NOMO-1 treated with DMSO at 0.1 percent for 48 hours (cell line): ENCODE data around the gene ZNF555.
"Not testable (repeated sequence)": the region's sequence is repeated elsewhere in the genome, so short reads cannot be mapped to it uniquely, and the experiment has no call there.

Experiments used
- DNase-seq: peaks from one replicate; lab custom pipeline; 2025; ENCODE audit not compliant: unreplicated experiment; lab: John Stamatoyannopoulos, UW

ZNF555 gene

GRCh38 chr19:2866495-2867024 lies 25.3 kb downstream of the ZNF555 start:
- no peak for DNase-seq

- peak; percentile 60 for DNase-seq
These were observed 26.0 kb downstream of the ZNF555 start, which contains the start of gene ZNF556 for GRCh38 chr19:2867025-2867991. TSS of gene ZNF556 (plus strand) at chr19:2867335. CDS start at chr19:2867422, 87 bp downstream.

- no peak for DNase-seq
These were observed 28.3 kb downstream of the ZNF555 start for GRCh38 chr19:2869618-2870017.

- not testable (repeated sequence) for DNase-seq
These were observed 30.9 kb downstream of the ZNF555 start for GRCh38 chr19:2872175-2872574.

DNA sequence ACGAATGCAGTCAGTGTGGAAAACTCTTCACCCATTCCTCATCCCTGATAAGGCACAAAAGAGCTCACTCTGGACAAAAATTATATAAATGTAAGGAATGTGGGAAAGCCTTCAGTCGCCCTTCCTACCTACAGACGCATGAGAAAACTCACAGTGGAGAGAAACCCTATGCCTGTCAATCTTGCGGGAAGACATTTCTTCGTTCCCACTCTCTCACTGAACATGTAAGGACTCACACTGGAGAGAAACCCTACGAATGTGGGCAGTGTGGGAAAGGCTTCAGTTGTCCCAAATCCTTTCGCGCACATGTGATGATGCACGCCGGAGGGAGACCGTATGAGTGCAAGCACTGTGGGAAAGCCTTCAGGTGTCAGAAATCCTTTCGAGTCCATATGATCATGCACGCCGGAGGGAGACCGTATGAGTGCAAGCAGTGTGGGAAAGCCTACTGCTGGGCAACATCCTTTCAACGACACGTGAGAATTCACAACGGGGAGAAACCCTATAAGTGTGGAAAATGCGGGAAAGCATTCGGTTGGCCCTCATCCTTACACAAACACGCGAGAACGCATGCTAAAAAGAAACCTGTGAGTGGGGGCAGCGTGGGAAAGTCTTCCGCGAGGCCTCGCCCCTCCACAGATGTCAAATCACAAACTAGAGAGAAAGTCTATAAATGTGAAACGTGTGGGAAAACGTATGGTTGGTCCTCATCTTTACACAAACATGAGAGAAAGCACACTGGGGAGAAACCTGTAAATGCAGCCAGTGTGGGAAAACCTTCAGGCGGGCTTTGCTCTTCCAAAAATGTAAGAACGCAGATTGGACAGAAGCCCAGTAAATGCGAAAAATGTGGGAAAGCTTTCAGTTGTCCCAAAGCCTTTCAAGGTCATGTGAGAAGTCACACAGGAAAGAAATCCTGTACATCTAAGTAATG lies 36.4 kb downstream of the ZNF555 start:
- no peak for DNase-seq

- DNase-seq = no peak
These were observed 42.6 kb downstream of the ZNF555 start for GRCh38 chr19:2883686-2884439.

DNA sequence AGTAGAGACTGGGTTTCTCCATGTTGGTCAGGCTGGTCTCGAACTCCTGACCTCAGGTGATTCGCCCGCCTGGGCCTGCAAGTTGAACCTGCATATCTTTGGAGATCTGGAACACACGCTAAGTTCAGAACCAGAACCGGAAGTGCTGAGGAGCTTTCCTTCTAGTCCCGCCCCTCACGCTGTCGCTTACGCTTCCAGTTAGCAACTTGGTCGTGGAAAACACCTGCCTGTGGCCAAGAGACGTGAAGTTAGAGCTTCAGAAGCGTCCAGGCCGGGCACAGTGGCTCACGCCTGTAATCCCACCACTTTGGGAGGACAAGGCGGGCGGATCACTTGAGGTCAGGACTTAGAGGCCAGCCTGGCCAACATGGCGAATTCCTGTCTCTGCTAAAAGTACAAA lies 44.5 kb downstream of the ZNF555 start:
- no peak for DNase-seq

DNA sequence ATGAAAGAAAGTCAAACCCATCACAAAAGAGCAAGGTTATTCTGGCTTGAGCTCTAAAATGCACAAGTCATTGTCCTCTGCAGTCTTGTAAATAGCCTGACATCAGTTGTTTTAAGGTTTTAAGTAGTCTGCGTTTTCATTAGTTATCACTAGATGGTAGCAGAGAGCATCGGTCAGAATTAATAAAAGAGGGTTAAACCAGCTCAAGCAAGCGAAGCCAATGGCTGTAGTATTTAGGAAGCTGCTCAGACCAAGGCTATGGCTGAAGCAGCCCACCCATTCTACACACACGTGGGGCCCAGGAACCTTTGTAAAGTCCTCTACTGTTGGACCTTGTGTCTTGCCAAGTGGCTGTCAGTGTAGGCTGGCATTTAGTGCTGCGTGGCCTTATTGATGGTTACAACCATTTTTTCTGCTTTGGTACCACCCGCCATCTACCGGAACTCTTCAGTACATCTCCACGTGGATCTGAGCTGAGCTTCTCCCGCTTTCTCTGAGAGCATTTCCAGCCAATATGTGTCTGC lies 46.2 kb downstream of the ZNF555 start:
- DNase-seq = peak; percentile 39

DNA sequence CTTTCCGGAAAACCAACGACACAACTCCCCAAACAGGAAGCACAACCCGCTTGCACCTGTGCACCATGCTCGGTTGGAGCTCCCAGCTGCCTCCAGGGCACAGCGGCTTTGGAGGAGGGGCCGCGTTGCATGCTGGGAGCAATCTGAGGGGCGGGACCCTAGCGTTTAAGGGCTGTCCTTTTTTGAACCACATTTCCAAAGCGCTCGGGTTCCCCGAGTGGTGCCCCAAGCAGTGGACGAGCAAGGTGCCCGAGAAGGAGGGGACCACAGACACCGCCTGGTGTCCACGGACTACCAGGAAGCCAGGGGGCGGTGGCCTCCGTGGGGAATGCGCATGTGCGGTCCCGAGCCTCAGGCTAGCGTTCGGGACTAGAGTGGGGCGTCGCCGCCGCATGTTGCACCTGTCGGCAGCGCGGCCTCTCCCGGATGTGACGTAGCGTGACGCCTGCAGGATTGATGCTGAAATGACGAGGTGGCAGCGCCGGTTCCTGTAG lies 47.5 kb downstream of the ZNF555 start:
- DNase-seq = no peak

GRCh38 chr19:2890531-2890930 lies 49.3 kb downstream of the ZNF555 start:
- DNase-seq = not testable (repeated sequence)

- no peak for DNase-seq
These were observed 55.4 kb downstream of the ZNF555 start for GRCh38 chr19:2896694-2897093.

- peak; percentile 99 for DNase-seq
These were observed 59.3 kb downstream of the ZNF555 start, which contains the start of gene ZNF57 for GRCh38 chr19:2900296-2901252. TSS of gene ZNF57 (plus strand) at chr19:2900928. CDS start at chr19:2901046, 118 bp downstream.

DNA sequence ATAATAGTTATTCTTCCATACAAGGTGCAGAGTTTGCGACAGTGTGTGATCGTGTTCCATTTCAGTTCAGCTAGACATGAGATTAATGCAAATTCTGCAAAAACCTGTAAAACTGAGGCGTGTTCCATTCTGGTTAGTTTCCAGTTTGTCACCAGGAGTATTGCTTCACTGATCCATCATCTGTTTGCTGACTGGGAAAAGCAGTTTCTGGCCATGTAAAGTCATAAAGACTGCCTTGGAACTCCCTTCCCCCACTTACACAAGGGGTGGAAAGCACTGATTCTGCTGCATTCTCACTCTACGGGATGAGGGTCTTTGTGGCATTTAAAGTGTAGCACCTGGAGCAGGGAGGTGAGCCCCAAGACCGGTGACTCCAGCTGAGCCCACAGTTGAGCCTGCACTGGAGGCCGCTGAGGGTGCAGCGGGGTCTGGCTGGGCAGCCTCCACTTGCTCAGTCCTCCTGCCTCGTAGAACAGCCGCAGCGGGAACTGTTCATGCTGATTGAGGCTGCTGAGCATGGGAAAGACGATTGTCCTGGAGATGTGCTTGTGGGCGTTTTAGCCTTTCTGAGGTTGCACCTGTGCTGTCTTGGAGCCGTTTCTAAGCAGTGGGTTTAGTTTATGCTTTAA lies 61.4 kb downstream of the ZNF555 start:
- no peak for DNase-seq

- DNase-seq = not testable (repeated sequence)
These were observed 62.1 kb downstream of the ZNF555 start for GRCh38 chr19:2903326-2903725.

GRCh38 chr19:2905918-2906519 lies 64.7 kb downstream of the ZNF555 start:
- DNase-seq = no peak

GRCh38 chr19:2906631-2907195 lies 65.4 kb downstream of the ZNF555 start:
- DNase-seq = no peak
